GM12801 (cell line): Measurements from ENCODE around the gene DCC.

ENCODE experiments used
- TF ChIP-seq, protein P1 (sequence below): IDR thresholded peaks from one replicate; pipeline ENCODE4 v1.5.1; 2011; ENCODE audit warnings: control low read depth; ENCODE audit not compliant: insufficient read length; ENCODE audit errors: extremely low read depth

DCC gene

GRCh38 chr18:53152476-53152875 lies 812.5 kb downstream of the DCC start:
- TF ChIP-seq, protein P1, sequence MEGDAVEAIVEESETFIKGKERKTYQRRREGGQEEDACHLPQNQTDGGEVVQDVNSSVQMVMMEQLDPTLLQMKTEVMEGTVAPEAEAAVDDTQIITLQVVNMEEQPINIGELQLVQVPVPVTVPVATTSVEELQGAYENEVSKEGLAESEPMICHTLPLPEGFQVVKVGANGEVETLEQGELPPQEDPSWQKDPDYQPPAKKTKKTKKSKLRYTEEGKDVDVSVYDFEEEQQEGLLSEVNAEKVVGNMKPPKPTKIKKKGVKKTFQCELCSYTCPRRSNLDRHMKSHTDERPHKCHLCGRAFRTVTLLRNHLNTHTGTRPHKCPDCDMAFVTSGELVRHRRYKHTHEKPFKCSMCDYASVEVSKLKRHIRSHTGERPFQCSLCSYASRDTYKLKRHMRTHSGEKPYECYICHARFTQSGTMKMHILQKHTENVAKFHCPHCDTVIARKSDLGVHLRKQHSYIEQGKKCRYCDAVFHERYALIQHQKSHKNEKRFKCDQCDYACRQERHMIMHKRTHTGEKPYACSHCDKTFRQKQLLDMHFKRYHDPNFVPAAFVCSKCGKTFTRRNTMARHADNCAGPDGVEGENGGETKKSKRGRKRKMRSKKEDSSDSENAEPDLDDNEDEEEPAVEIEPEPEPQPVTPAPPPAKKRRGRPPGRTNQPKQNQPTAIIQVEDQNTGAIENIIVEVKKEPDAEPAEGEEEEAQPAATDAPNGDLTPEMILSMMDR: no peak

DNA sequence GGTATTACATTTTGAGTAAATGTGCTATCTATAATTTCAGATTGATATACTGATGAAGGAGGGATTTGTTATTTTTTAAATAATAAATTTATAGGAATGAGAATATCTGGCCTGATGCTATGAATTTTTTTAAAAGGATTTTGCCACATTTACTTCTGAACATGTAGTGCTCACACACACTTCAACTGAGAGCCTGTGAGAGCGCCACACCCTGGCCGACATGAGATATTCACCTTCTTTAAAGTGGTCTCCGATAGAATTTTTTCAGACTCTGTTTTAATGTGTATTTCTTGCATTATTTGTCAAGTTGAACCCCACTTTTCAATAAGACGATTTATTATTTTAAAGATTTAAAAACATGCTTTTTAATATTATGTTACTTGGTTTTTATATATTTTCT lies 813.3 kb downstream of the DCC start:
- TF ChIP-seq, protein P1: no peak

DNA sequence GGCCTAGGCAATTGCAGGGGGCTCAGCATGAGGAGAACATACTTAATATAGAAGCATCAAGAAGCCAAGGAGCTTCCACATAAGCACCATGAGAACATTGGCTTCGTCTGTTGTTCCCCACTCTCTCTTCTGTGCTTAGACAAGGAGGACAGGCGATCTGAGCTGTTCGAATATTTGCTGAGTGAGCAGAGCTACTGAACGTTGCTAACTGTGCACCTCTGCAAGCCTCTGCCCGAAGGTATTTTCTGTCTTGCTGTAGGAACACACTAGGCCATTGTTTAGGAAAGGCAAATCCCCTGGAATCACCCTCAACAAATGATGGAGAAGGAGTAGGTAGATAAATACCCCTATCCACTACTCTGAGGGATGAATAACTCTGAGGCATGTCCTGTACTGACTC lies 813.8 kb downstream of the DCC start:
- TF ChIP-seq, protein P1: no peak

GRCh38 chr18:53165770-53166169 lies 825.8 kb downstream of the DCC start:
- TF ChIP-seq, protein P1: no peak

DNA sequence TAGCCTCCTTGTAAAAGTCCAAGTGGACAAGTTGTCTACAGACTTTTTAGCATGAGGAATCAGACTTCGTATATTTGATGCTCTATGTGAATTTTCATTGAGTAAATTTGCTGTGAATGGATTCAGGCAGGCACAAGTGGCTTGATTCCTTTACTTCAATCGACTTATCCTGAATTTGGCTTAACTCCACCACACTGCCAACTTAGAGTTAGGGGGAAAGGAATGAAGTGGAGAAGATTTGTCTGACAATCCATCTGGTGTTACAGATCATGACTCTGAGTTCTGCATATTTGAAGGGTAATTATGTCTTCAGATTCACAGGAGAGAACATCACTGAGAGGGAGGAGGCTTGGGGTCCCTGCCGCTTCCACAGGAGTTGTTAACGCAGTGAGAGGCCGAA lies 829.3 kb downstream of the DCC start:
- TF ChIP-seq, protein P1: no peak

DNA sequence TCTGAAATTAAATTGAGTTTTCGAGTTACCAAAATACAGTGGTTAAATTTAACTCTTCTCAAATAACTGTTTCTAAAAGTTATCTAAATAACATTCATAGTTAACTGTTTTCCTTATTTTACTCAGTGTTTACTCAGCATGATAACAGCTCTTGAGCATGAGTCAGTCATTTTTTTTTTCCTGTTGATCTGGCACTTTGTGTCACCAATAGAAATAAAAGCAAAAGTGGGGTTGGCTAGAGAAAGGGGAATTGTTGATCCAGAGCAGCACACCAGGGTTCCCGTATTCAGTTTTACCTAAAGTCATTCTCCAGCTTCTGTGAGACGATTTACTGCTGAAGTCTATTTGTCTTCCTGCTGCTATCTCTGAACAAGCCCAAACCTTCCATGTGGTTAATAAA lies 851.6 kb downstream of the DCC start:
- TF ChIP-seq, protein P1: no peak

GRCh38 chr18:53193870-53194269 lies 853.9 kb downstream of the DCC start:
- TF ChIP-seq, protein P1: no peak

DNA sequence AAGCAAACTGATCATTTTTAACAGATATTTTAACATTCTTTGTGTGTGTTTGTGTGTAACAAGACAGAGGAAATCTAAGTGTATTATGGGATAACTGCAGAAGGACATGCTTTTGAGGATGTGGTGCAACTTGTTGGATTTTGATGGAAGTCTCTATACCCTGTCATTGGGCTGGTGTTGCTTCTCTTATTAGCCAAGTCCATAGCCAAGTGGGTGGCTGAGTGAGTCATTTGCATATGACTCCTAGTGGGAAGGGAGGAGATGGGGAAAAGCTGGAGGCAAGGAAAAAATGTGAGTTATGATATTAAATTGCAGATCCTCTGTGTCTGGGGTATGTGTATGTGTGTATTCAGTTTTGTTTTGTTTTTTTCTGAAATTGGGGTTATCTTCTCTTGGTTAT lies 879.9 kb downstream of the DCC start:
- TF ChIP-seq, protein P1: no peak
